Nephron (organoid): ENCODE data around the gene DDX20.

Source experiments
- H3K27ac Mint-ChIP-seq, 3 experiments: 2 replicates each; pipeline ENCODE4 v1.8.0; 2020; ENCODE audit warnings: mixed read lengths in 3 of 3, mild to moderate bottlenecking in 2 of 3, moderate library complexity in 1 of 3
- H3K27me3 Mint-ChIP-seq: 2 replicates; pipeline ENCODE4 v1.8.0; 2021; ENCODE audit warnings: low read depth, mild to moderate bottlenecking, moderate library complexity, mixed read lengths
- H3K36me3 Mint-ChIP-seq: 2 replicates; pipeline ENCODE4 v1.8.0; 2020; ENCODE audit warnings: low read depth, mixed read lengths
- H3K4me1 Mint-ChIP-seq: 2 replicates; pipeline ENCODE4 v1.8.0; 2020; ENCODE audit warnings: mixed read lengths
- H3K4me3 Mint-ChIP-seq, 3 experiments: 2 replicates each; pipeline ENCODE4 v1.8.0; 2020; ENCODE audit warnings: mild to moderate bottlenecking in 3 of 3, mixed read lengths in 3 of 3, moderate library complexity in 2 of 3
- H3K9me3 Mint-ChIP-seq: 2 replicates; pipeline ENCODE4 v1.8.0; 2020; ENCODE audit warnings: mixed read lengths
- CTCF ChIP-seq, 3 experiments: fragments of 200-600 bp; sonication (generic); IDR thresholded peaks; one replicate each; pipeline ENCODE4 v1.5.0; 2021; ENCODE audit warnings: antibody characterized with exemption in 3 of 3; ENCODE audit not compliant: unreplicated experiment in 3 of 3

Gene DDX20

GRCh38 chr1:111717450-111717849, 38.3 kb upstream of the DDX20 start:
- H3K9me3 Mint-ChIP-seq: no peaks in the 10 kb centered on the region
- H3K4me3 Mint-ChIP-seq: no peak overlapping the region
- no peaks in the 10 kb centered on the region for H3K27me3 Mint-ChIP-seq
- TF ChIP-seq CTCF (IDR thresholded peaks at IDR 0.05; ENCODE audit: unreplicated experiment in 3 of 3): no peak
- H3K4me1 Mint-ChIP-seq: peaks cover 50% of the 10 kb centered on the region
- H3K27ac Mint-ChIP-seq: no peak overlapping the region
- H3K36me3 Mint-ChIP-seq: peaks cover 4% of the 10 kb centered on the region

- Mint-ChIP-seq H3K4me1 (peaks cover 64% of the 10 kb centered on the region), H3K27ac (peak overlapping the region; percentile 8 to 64 (median 61)), H3K9me3 (no peaks in the 10 kb centered on the region), H3K36me3 (peaks cover 4% of the 10 kb centered on the region), H3K27me3 (no peaks in the 10 kb centered on the region), H3K4me3 (no peak overlapping the region)
- no peak for TF ChIP-seq CTCF (IDR thresholded peaks at IDR 0.05; ENCODE audit: unreplicated experiment in 3 of 3)
Observed at GRCh38 chr1:111719135-111719534, 36.6 kb upstream of the DDX20 start.

GRCh38 chr1:111719674-111720132, 36.0 kb upstream of the DDX20 start:
- H3K27ac Mint-ChIP-seq: peak overlapping the region; percentile 8 to 64 (median 46)
- H3K36me3 Mint-ChIP-seq: peaks cover 4% of the 10 kb centered on the region
- peaks cover 70% of the 10 kb centered on the region for H3K4me1 Mint-ChIP-seq
- no peak for TF ChIP-seq CTCF (IDR thresholded peaks at IDR 0.05; ENCODE audit: unreplicated experiment in 3 of 3)
- H3K9me3 Mint-ChIP-seq: no peaks in the 10 kb centered on the region
- no peaks in the 10 kb centered on the region for H3K27me3 Mint-ChIP-seq
- H3K4me3 Mint-ChIP-seq: peak overlapping the region in 1 of 3 experiments; percentile 3

- peaks cover 4% of the 10 kb centered on the region for H3K36me3 Mint-ChIP-seq
- TF ChIP-seq CTCF (IDR thresholded peaks at IDR 0.05; ENCODE audit: unreplicated experiment in 3 of 3): no peak
- no peaks in the 10 kb centered on the region for H3K27me3 Mint-ChIP-seq
- no peaks in the 10 kb centered on the region for H3K9me3 Mint-ChIP-seq
- peak overlapping the region in 2 of 3 experiments; percentile 46 to 64 for H3K27ac Mint-ChIP-seq
- peaks cover 77% of the 10 kb centered on the region for H3K4me1 Mint-ChIP-seq
- H3K4me3 Mint-ChIP-seq: peak overlapping the region in 1 of 3 experiments; percentile 29
Observed at GRCh38 chr1:111720274-111720976, 35.3 kb upstream of the DDX20 start.

- Mint-ChIP-seq H3K27me3 (no peaks in the 10 kb centered on the region), H3K27ac (peak overlapping the region; percentile 8 to 64 (median 13)), H3K4me3 (peak overlapping the region in 1 of 3 experiments; percentile 29), H3K36me3 (peaks cover 4% of the 10 kb centered on the region), H3K4me1 (peaks cover 80% of the 10 kb centered on the region), H3K9me3 (no peaks in the 10 kb centered on the region)
- no peak for TF ChIP-seq CTCF (IDR thresholded peaks at IDR 0.05; ENCODE audit: unreplicated experiment in 3 of 3)
Observed at GRCh38 chr1:111720977-111721786, 34.5 kb upstream of the DDX20 start.
